Skin of body (tissue), 2 donors: Measurements from ENCODE around the gene COL23A1. TPM values are rescaled to one million over a fixed set of nuclear protein-coding genes. Genes with fewer than 3 reads are reported as not detected.
"Not testable (repeated sequence)": the region's sequence is repeated elsewhere in the genome, so short reads cannot be mapped to it uniquely, and the experiment has no call there.

Experiments used
- DNase-seq: peaks from one replicate; lab custom pipeline; 2025; lab: John Stamatoyannopoulos, UW
- total RNA-seq: library from RNA; depleted of rRNA; stranded (reverse); fragments of >200 nt; gene quantifications from one replicate; pipeline ENCODE4 v1.2.3, GENCODE V29; 2014

Gene COL23A1
- total RNA-seq, 1 donor from 2014 or later: 4.6 TPM

DNA sequence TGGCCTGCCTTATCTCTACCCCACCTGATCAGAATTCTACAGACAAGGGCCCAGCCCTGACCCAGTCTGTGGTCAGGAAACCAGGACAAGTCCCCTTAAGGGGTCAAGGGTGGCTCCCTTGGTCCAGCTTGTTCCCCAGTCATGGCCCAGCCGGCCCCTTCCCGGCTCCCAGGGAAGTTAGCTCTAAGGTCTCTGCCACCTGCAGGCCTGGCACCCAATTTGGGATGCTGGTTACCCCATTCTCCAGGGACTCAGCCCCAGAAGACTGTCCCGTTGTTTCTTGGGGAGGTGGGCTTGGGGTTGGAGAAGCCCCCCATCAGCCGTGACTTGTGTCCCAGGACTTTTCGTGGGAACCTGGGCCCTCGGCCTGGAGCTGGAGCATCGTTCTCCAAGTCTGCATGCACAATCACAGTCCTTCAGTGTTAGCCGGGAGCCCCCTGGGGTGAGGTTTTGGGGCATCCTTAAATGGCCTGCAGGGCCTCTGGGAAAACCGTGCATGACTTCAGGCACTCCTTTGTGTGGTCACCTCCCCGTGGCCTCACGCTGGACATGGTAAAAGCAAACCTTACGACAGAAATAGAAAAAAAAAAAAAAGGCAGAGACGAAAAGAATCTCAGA, 206.8 kb downstream of the COL23A1 start:
- no peak for DNase-seq

- DNase-seq: no peak
These were observed 207.4 kb downstream of the COL23A1 start for GRCh38 chr5:178382754-178383164.

- no peak for DNase-seq
These were observed 208.1 kb downstream of the COL23A1 start for GRCh38 chr5:178381921-178382695.

DNA sequence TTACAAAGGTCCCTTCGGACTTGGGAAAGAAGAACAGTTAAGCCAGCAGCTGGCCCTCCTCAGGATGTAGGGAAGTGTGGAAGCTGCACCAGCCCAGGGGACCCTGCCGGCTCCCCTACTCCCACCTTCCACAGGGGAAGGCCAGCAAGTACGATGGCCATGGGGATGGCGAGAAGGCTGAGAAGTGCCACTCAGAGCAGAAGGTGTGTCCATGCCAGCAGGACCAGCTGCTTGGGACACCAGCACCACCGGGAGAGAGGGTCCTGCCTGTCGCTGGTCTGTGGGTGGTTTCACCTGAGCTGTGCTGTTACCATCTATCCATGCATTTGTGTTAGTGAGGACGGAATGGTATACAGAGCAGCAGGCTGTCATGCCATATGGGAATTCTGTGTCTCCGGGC, 209.0 kb downstream of the COL23A1 start:
- DNase-seq: no peak

DNA sequence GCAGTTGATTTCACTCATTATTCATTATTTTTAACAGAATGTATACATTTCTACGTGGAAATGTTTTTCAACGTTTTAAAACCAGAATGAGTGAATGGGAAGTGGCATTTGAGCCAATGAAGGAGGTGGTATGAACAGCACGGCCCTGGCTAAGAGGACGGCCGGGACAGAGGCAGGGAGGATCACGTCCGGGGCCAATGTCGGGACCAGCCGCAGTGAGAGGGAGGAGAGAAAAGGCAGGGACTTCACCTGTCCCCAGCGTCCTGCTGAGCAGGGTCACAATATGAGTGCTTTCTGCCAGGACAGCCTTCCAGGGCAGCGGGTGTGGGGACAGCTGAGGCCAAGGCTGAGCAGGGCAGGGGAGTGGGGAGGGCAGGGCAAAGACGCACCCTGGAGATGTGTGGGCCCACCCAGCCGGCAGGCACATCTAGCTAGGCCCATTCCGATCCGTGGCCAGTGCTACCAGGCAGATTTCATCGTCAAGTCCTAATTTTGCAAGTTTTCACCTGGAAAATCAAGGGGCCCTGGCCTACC, 209.6 kb downstream of the COL23A1 start:
- no peak for DNase-seq

- DNase-seq: no peak
These were observed 210.1 kb downstream of the COL23A1 start for GRCh38 chr5:178380086-178380485.

- no peak for DNase-seq
These were observed 211.4 kb downstream of the COL23A1 start for GRCh38 chr5:178378527-178379484.

DNA sequence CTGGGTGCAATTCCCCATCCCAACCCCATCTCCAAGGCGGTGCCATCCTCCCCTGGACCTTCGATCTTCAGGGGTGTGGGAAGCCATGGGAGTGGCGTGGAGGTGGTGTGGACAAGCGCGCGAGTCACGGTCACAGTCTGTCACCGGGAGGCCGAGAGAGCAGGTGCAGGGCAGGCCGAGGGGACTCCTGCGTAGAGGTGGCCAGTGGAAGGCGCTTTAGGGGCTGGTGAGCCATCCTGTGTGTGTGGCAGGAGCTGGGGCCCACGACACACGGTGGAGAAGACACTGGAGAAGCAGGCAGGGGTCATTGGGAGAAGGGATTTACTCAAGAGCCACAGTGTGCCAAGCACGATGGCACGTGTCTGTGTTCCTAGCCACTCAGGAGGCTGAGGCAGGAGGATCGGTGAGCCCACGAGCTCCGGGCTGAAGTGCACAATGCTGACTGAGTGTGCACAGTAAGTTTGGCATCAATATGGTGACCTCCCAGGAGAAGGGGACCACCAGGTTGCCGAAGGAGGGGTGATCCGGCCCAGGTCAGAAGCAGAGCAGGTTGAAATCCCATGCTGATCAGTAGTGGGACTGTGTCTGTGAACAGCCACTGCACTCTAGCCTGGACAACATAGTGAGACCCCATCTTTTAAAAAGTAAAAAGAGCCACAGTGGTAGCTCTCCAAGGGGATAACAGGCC, 212.5 kb downstream of the COL23A1 start:
- DNase-seq: no peak

DNA sequence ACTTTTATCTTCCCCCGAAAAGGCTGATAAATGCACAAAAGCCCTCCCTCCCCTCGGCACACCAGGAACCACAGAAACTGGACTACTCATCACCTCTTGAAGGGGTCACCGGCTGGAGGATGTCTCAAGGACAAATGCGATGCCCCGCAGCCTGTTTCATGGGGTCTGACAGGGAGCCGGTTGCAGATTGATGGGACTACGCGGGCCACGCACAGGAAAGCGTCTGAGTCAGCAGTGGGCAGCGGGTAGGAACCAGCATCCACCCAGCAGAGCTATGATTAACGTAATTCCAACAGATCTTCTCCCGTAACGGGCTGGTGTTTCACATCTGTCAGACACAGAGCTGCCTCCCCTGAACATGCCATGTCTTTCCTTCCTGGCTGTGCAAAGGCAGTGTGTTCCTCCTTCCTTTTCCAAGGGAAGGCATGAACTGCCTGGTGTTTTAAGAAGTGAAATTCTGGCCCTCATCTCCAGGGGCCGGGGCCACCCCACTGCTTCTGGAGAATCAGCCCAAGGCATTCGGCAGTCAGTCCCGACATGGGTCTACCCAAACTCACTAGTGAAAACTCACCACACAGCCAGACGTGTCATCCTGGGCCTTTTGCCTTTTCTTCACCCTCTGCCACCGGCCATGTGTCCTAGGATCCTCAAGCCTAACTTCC, 213.1 kb downstream of the COL23A1 start:
- DNase-seq: no peak

- no peak for DNase-seq
These were observed 214.8 kb downstream of the COL23A1 start for GRCh38 chr5:178375348-178375747.

- no peak for DNase-seq
These were observed 216.5 kb downstream of the COL23A1 start for GRCh38 chr5:178373711-178374110.

- no peak for DNase-seq
These were observed 218.0 kb downstream of the COL23A1 start for GRCh38 chr5:178372142-178372571.

- peak; percentile 37 for DNase-seq
These were observed 218.7 kb downstream of the COL23A1 start for GRCh38 chr5:178371362-178372111.

GRCh38 chr5:178370102-178370501, 220.1 kb downstream of the COL23A1 start:
- no peak for DNase-seq

DNA sequence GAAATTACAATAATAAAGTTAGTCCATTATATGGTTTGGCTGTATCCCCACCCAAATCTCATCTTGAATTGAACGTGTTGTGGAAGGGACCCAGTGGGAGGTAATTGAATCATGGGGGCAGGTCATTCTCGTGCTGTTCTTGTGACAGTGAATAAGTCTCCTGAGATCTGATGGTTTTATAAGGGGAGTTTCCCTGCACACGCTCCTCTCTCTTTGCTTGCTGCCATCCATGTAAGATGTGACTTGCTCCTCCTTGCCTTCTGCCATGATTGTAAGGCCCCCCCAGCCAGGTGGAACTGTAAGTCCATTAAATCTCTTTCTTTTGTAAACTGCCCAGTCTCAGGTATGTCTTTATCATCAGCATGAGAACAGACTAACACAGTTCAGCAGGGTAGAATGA, 220.7 kb downstream of the COL23A1 start:
- not testable (repeated sequence) for DNase-seq

- DNase-seq: no peak
These were observed 221.4 kb downstream of the COL23A1 start for GRCh38 chr5:178368716-178369300.

DNA sequence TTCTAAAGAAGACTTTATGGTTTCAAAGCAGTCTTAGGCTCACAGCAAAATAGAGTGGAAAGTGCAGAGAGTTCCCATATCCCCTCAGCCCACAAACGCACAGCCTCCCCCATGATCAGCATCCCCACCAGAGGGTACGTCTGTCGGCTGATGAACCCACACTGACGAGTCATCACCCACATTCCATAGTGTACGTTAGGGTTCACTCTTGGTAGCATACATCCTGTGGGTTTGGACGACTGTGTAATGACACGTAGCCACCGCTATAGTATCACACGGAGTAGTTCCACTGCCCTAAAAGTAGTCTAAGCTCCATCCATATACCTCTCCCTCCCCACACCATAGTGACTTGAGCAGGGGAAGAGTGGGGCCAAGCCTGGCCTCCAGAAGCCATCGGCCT, 221.9 kb downstream of the COL23A1 start:
- DNase-seq: no peak

- DNase-seq: no peak
These were observed 222.5 kb downstream of the COL23A1 start for GRCh38 chr5:178367736-178368120.

DNA sequence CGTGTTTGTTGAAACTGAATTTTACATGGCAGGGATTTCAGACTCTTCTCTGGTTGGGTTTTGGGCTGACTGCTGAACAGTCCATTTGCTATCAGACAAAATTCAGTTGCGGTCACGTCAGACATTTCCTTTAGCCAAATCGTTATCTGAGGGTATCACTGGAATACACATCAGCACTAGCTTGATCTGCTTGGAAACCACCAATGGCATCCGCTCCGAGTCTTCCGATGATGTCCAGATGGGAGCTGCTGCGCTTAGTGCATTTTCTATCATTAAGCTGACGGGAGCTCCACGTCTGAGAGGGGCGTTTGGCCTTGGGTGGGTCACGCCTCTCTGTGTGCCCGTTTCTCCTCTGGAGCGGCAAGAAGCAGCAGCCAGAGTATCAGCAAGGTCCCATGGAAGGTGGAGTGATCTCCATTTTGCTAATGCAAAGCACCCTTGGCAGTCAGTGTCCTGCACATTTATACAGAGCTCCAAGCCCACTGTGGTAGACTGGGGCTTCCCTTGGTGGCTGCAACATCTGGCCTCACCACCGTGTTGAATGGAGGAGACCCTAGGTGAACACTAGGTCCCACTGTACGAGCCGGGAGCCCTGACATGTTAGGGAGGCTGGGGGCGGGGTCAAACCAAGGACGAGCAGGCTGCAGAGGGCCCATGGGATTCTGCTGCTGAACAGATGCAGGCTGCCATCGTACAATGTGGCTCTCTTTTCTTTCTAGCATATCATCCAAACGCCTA, 223.0 kb downstream of the COL23A1 start:
- no peak for DNase-seq
